Retinal pigment epithelial cell (primary cell): Measurements from ENCODE around the gene ZIC5.

Experiments used
- DNase-seq: peaks from one replicate; pipeline ENCODE4 v3.0.0-alpha.2; 2010; ENCODE audit warnings: low read depth
- H3K4me3 ChIP-seq: 2 replicates; pipeline ENCODE4 v1.5.1; 2011; ENCODE audit warnings: mild to moderate bottlenecking, low read length, control low read depth, moderate library complexity
- CTCF ChIP-seq: conservative IDR thresholded peaks from 2 replicates; pipeline ENCODE4 v1.5.1; 2011; ENCODE audit warnings: low read depth, low read length, control low read depth, inconsistent platforms

ZIC5 gene

GRCh38 chr13:99973163-99973807, 1.7 kb upstream of the ZIC5 start:
- H3K4me3 ChIP-seq: no peak overlapping the region
- TF ChIP-seq CTCF: no peak
- DNase-seq: no peak

- no peak for DNase-seq
- no peak for TF ChIP-seq CTCF
- no peak overlapping the region for H3K4me3 ChIP-seq
Measured at GRCh38 chr13:99972190-99972731, 694 bp upstream of the ZIC5 start.

DNA sequence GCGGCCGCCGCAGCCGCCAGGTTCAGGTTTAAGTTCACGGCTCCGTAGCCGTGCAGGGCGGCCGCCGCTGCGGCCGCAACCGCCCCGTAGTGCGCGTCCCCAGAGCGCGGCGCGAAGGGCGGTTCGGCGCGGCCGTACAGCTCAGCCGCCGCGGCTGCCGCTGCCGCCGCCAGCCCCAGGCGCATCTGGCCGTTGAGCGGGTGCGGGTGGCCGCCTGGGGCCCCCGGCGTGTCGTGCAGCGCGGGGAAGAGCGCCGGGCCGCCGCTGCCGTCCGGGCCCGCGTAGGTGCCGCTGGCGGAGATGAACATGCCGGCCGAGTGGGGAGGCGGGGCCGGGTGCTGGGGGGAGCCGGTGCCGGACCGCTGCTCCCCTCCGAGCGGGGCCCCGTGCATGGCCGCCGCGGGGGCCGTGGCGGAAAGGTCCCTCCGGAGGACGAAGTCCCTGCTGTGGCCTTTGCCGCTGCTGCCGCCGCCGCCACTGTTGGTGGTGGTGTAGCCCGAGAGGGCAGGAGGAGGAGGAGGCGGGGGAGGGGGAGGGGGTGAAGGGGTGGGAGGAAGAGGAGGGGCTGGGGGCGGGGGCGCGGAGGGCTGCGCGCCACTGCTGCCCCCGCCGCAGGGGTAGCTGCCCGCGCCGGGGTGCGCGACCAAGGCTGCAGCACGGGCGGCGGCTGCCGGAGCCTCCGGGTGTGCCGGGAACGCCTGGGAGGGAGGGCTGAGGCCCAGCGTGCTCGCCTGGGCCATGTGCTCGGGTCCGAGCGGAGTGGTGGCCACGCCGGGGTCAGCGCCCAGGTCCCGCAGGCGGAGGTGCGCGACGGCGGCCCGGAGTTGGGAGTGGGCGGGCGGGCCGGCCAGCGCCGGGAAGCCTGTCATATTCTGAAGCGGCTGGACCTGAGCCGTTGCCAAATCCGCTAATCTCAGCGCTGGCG, 654 bp downstream of the ZIC5 start:
- TF ChIP-seq CTCF: no peak
- H3K4me3 ChIP-seq: no peak overlapping the region

GRCh38 chr13:99969919-99970650, 1.5 kb downstream of the ZIC5 start:
- TF ChIP-seq CTCF: no peak
- H3K4me3 ChIP-seq: no peak overlapping the region
- no peak for DNase-seq

More for the DNA sequence above, 654 bp downstream of the ZIC5 start:
- no peak for DNase-seq

DNA sequence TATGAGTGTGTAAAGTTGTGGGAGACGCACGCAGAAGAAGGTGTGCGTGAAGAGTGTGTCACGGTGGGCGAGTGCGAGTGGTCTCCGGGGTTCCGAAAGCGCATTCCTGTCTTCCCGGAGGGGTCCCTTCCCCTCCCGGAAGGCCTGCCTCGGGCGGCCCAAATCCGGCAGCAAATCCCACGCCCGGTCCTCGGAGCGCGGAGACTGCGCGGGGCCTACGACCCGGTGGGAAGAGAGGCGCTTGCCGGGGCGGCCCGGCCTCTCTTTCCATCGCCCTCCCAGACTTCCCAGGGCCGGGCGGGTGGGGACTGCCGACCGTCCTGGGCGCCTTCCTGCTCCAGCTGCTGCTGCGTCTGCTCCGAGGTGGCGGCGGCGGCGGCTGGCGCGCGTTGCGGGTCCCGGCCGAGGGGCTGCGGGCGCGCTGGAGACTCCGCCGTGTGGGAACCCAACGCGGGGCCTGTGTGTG, 2.1 kb downstream of the ZIC5 start:
- H3K4me3 ChIP-seq: no peak overlapping the region
- no peak for TF ChIP-seq CTCF
- DNase-seq: no peak

DNA sequence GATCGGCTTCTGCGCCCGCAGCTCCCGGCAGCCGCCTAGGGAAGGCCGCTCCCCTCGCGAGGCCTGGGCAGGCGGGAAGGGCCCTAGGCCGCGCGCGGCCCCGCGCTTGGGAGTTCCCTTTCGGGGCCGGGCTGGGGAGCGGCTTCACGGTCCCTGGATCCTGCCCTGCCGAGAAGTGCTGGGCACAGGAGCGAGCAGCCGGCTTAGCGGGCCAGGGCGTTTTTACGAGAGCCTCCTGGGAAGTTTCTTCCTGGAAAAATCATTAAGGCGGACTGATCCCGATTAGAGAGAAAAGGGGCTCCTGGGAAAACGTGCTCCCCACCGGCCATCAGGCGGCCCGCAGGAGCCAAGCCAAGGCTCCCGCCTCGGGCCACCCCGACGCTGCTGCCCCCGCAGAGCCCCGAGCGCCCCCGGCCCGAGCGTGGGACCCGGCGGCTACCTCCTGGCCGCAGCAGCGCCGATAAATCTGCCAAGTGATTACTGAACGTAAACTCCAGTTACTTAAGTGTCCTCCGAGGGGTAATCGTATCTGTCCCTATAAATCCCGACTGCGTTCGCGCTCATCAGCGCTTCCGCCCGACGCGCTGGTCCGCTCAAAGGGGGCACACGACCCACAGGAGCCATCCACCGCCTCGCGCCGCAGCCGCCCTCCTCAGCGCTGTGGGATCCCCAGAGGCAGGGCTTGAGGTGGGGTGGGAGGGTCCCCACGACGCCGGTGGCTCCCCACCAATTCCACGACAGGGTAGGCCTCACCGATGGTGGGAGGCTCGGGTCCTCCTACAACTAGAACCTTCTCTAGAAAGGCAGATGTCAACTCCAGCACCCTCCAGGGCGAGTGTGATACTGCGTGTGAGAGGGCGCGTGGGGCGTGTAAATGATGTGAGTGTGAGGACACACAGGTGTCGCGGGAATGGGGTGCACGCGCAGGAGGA, 2.8 kb downstream of the ZIC5 start:
- no peak for DNase-seq
- H3K4me3 ChIP-seq: no peak overlapping the region
- no peak for TF ChIP-seq CTCF
